LHCN-M2 (cell line): ENCODE results near the gene SPATA6. TPM values are rescaled to one million over a fixed set of nuclear protein-coding genes. Genes with fewer than 3 reads are reported as not detected.
"Not testable (repeated sequence)": the region's sequence is repeated elsewhere in the genome, so short reads cannot be mapped to it uniquely, and the experiment has no call there.

Experiments used
- DNase-seq: peaks from one replicate; pipeline ENCODE4 v3.0.0-alpha.2; 2012; ENCODE audit warnings: low read depth
- polyA plus RNA-seq: library from polyadenylated mRNA; unstranded; fragments of >200 nt; gene quantifications from one replicate; pipeline ENCODE4 v1.2.1, GENCODE V29; 2012; ENCODE audit warnings: missing spikeins
- total RNA-seq: library from RNA; depleted of rRNA; stranded (reverse); fragments of >200 nt; gene quantifications from 2 replicates; pipeline ENCODE4 v1.2.3, GENCODE V29; 2014; rRNA removed

Gene SPATA6
- 4.5 TPM in 2 replicates for total RNA-seq
- polyA plus RNA-seq = 1.6 TPM

- peak; percentile 94 for DNase-seq
Measured at GRCh38 chr1:48471691-48472576, at the start of gene SPATA6. TSS of gene SPATA6 (minus strand) at chr1:48472204. CDS start at chr1:48472008, 196 bp downstream.

GRCh38 chr1:48519896-48520295 lies 47.9 kb upstream of the SPATA6 start:
- DNase-seq = not testable (repeated sequence)

GRCh38 chr1:48506870-48507269 lies 34.9 kb upstream of the SPATA6 start:
- DNase-seq = no peak

- no peak for DNase-seq
Measured at GRCh38 chr1:48500541-48501450, 28.8 kb upstream of the SPATA6 start.

- no peak for DNase-seq
Measured at GRCh38 chr1:48499211-48499735, 27.3 kb upstream of the SPATA6 start.

- peak; percentile 67 for DNase-seq
Measured at GRCh38 chr1:48498096-48498791, 26.2 kb upstream of the SPATA6 start.

- peak; percentile 59 for DNase-seq
Measured at GRCh38 chr1:48495911-48496310, 23.9 kb upstream of the SPATA6 start.

- peak; percentile 10 for DNase-seq
Measured at GRCh38 chr1:48495166-48495565, 23.2 kb upstream of the SPATA6 start.

GRCh38 chr1:48493970-48494769 lies 22.2 kb upstream of the SPATA6 start:
- peak; percentile 96 for DNase-seq

- DNase-seq = peak; percentile 39
Measured at GRCh38 chr1:48493041-48493440, 21.0 kb upstream of the SPATA6 start.

GRCh38 chr1:48492392-48492791 lies 20.4 kb upstream of the SPATA6 start:
- DNase-seq = peak; percentile 18

- DNase-seq = no peak
Measured at GRCh38 chr1:48488721-48489120, 16.7 kb upstream of the SPATA6 start.

GRCh38 chr1:48480504-48480903 lies 8.5 kb upstream of the SPATA6 start:
- no peak for DNase-seq

- not testable (repeated sequence) for DNase-seq
Measured at GRCh38 chr1:48480023-48480422, 8.0 kb upstream of the SPATA6 start.

GRCh38 chr1:48472638-48473037 lies 634 bp upstream of the SPATA6 start:
- DNase-seq = no peak

GRCh38 chr1:48470950-48471690 lies 884 bp downstream of the SPATA6 start:
- no peak for DNase-seq

GRCh38 chr1:48470481-48470855 lies 1.5 kb downstream of the SPATA6 start:
- peak; percentile 64 for DNase-seq

- peak; percentile 67 for DNase-seq
Measured at GRCh38 chr1:48469616-48470480, 2.2 kb downstream of the SPATA6 start.

- DNase-seq = no peak
Measured at GRCh38 chr1:48466594-48466993, 5.4 kb downstream of the SPATA6 start.
